Right atrium auricular region (tissue), 2 donors: ENCODE results near the gene HS3ST5. TPM values are rescaled to one million over a fixed set of nuclear protein-coding genes. Genes with fewer than 3 reads are reported as not detected.

Source experiments
- DNase-seq: peaks from one replicate; pipeline ENCODE4 v3.0.0-alpha.2; 2019; ENCODE audit warnings: low spot score
- H3K27ac ChIP-seq, 2 donors: fragments of 200-600 bp; sonication (generic); 1 replicate in 1 of 2; 2 replicates in 1 of 2; pipeline ENCODE4 v1.5.1; 2016 to 2019
- H3K27me3 ChIP-seq, 2 donors: fragments of 200-600 bp; sonication (generic); one replicate each; pipeline versions ENCODE4 v1.5.1 to v1.6.0; 2017 to 2019
- H3K36me3 ChIP-seq: fragments of 200-600 bp; sonication (generic); one replicate; pipeline ENCODE4 v1.5.1; 2016
- H3K4me1 ChIP-seq, 2 donors: fragments of 200-600 bp; sonication (generic); one replicate each; pipeline versions ENCODE4 v1.5.1 to v1.6.0; 2017 to 2019
- H3K4me3 ChIP-seq, 2 donors: fragments of 200-600 bp; sonication (generic); 1 replicate in 1 of 2; 2 replicates in 1 of 2; pipeline ENCODE4 v1.5.1; 2017 to 2019; ENCODE audit warnings: mild to moderate bottlenecking in 1 of 2, moderate library complexity in 1 of 2
- H3K9me3 ChIP-seq, 2 donors: fragments of 200-600 bp; sonication (generic); one replicate each; pipeline ENCODE4 v1.5.1; 2019
- total RNA-seq, 2 donors: library from RNA; depleted of rRNA; stranded (reverse); fragments of >200 nt; gene quantifications; one replicate each; pipeline ENCODE4 v1.1.0, GENCODE V29; 2016
- TF ChIP-seq, protein P1 (sequence below), 2 donors: fragments of 200-600 bp; sonication (generic); IDR thresholded peaks; one replicate each; pipeline ENCODE4 v1.5.1; 2019; ENCODE audit warnings: antibody characterized with exemption in 2 of 2

The HS3ST5 gene
- total RNA-seq, 2 donors from 2014 or later, result not detected

- Histone ChIP-seq H3K36me3 (no peaks in the 10 kb centered on the region), H3K4me3 (no peak overlapping the region), H3K27ac (no peak overlapping the region), H3K27me3 (no peaks in the 10 kb centered on the region), H3K9me3 (no peaks in the 10 kb centered on the region), H3K4me1 (no peaks in the 10 kb centered on the region)
- TF ChIP-seq, protein P1, sequence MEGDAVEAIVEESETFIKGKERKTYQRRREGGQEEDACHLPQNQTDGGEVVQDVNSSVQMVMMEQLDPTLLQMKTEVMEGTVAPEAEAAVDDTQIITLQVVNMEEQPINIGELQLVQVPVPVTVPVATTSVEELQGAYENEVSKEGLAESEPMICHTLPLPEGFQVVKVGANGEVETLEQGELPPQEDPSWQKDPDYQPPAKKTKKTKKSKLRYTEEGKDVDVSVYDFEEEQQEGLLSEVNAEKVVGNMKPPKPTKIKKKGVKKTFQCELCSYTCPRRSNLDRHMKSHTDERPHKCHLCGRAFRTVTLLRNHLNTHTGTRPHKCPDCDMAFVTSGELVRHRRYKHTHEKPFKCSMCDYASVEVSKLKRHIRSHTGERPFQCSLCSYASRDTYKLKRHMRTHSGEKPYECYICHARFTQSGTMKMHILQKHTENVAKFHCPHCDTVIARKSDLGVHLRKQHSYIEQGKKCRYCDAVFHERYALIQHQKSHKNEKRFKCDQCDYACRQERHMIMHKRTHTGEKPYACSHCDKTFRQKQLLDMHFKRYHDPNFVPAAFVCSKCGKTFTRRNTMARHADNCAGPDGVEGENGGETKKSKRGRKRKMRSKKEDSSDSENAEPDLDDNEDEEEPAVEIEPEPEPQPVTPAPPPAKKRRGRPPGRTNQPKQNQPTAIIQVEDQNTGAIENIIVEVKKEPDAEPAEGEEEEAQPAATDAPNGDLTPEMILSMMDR (IDR thresholded peaks at IDR 0.05), result peak; percentile 27 to 70
- peak; percentile 66 for DNase-seq
Observed at GRCh38 chr6:114108119-114109002, 234.5 kb downstream of the HS3ST5 start.

DNA sequence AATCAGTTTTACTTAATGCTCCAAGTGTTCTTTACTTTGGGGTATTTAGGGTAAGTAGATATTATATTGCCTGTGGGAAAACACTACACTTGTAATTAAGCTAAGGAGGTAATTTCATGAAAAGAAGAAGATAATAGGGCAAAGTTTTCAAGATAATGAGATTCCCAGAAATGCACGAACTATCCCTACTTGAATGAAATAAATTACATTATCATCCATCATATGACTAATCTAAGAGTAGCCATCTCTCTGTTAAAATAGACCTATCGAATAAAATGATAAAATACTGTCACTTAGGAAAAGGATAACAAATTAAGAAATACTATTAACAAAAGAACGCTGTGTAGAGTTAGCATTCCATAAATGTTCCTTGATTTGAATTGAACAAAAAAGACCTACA, 236.8 kb downstream of the HS3ST5 start:
- Histone ChIP-seq H3K27me3 (no peaks in the 10 kb centered on the region), H3K4me3 (no peak overlapping the region)
- no peak for DNase-seq

DNA sequence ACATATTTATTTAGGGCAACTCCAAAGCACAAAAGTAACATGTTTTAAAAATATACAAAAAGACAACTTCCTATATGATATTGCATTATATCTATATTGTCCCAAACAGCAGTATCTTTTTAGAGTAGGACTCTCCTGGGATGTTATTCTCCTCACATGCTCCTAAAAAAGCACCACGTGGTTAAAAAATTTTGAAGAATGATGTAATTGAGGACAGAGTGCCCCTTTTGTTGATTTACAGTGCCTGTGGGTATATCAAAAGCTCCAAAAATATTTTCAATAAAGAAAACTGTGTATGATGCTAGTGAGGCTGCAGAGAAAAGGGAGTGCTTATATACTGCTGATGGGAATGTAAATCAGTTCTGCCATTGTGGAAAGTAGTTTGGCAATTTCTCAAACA, 241.6 kb downstream of the HS3ST5 start:
- no peaks in the 10 kb centered on the region for H3K27me3 ChIP-seq
- no peaks in the 10 kb centered on the region for H3K36me3 ChIP-seq
- TF ChIP-seq, protein P1 (IDR thresholded peaks at IDR 0.05), result no peak
- H3K27ac ChIP-seq, result no peak overlapping the region
- H3K9me3 ChIP-seq, result no peaks in the 10 kb centered on the region
- H3K4me1 ChIP-seq, result no peaks in the 10 kb centered on the region
- DNase-seq, result no peak
- H3K4me3 ChIP-seq, result no peak overlapping the region

More for the DNA sequence above, 236.8 kb downstream of the HS3ST5 start:
- Histone ChIP-seq H3K36me3 (no peaks in the 10 kb centered on the region), H3K4me1 (no peaks in the 10 kb centered on the region), H3K9me3 (no peaks in the 10 kb centered on the region), H3K27ac (no peak overlapping the region)
- TF ChIP-seq, protein P1 (IDR thresholded peaks at IDR 0.05), result no peak

GRCh38 chr6:114100215-114100994, 242.4 kb downstream of the HS3ST5 start:
- no peak for DNase-seq
- no peak overlapping the region for H3K4me3 ChIP-seq
- H3K27me3 ChIP-seq, result no peaks in the 10 kb centered on the region
- H3K9me3 ChIP-seq, result no peaks in the 10 kb centered on the region
- H3K4me1 ChIP-seq, result no peaks in the 10 kb centered on the region
- no peaks in the 10 kb centered on the region for H3K36me3 ChIP-seq
- TF ChIP-seq, protein P1 (IDR thresholded peaks at IDR 0.05), result no peak
- H3K27ac ChIP-seq, result no peak overlapping the region

GRCh38 chr6:114096561-114097172, 246.2 kb downstream of the HS3ST5 start:
- DNase-seq, result no peak
- TF ChIP-seq, protein P1 (IDR thresholded peaks at IDR 0.05), result peak; percentile 41 to 82
- no peak overlapping the region for H3K4me3 ChIP-seq

More at GRCh38 chr6:114096561-114097172, 246.2 kb downstream of the HS3ST5 start:
- Histone ChIP-seq H3K4me1 (no peaks in the 10 kb centered on the region), H3K36me3 (no peaks in the 10 kb centered on the region), H3K27me3 (no peaks in the 10 kb centered on the region), H3K9me3 (no peaks in the 10 kb centered on the region), H3K27ac (no peak overlapping the region)
